Mononuclear cell (primary cell): ENCODE data around the gene TLK1. TPM values are rescaled to one million over a fixed set of nuclear protein-coding genes. Genes with fewer than 3 reads are reported as not detected.

Experiments used
- H3K27me3 ChIP-seq: 2 replicates; pipeline ENCODE4 v1.6.0; 2011; ENCODE audit warnings: low read length, control low read depth; ENCODE audit not compliant: insufficient read depth
- H3K4me1 ChIP-seq: 2 replicates; pipeline ENCODE4 v1.5.1; 2011; ENCODE audit warnings: mild to moderate bottlenecking, low read length, control low read depth; ENCODE audit not compliant: insufficient read depth
- H3K4me3 ChIP-seq: 2 replicates; pipeline ENCODE4 v1.5.1; 2011; ENCODE audit warnings: mild to moderate bottlenecking, low read length, moderate library complexity
- H3K9me3 ChIP-seq: 2 replicates; pipeline ENCODE4 v1.5.1; 2011; ENCODE audit warnings: low read depth, mild to moderate bottlenecking, control low read depth, low read length
- total RNA-seq: library from RNA; depleted of rRNA; stranded (reverse); fragments of >200 nt; gene quantifications from one replicate; pipeline ENCODE4 v1.2.3, GENCODE V29; 2012

Gene TLK1
- total RNA-seq, 1 donor = 57.4 TPM

DNA sequence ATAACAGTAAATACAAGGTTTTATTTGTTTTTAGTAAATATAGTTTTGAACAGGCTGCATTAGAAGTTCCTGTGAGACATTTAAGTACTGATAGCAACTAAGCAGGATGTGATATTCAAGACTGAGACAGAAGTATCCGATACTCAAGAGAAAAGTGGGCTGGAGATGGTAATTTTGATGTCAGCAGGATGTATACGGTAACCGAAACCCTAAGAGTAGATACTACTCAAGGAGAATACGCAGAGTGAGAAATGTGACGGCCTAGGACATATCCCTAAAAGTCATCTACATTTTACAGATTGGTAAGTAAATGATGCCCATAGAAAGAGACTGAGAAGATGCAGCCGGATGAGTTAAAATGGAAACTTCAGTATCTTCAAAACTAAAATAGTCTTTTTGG lies 116.3 kb downstream of the TLK1 start:
- no peaks in the 10 kb centered on the region for H3K27me3 ChIP-seq
- H3K4me1 ChIP-seq = peaks cover 5% of the 10 kb centered on the region
- H3K4me3 ChIP-seq = no peak overlapping the region
- no peaks in the 10 kb centered on the region for H3K9me3 ChIP-seq

- H3K4me3 ChIP-seq = no peak overlapping the region
- no peaks in the 10 kb centered on the region for H3K9me3 ChIP-seq
- peaks cover 5% of the 10 kb centered on the region for H3K4me1 ChIP-seq
- no peaks in the 10 kb centered on the region for H3K27me3 ChIP-seq
These were observed 118.3 kb downstream of the TLK1 start for GRCh38 chr2:171042253-171042969.

DNA sequence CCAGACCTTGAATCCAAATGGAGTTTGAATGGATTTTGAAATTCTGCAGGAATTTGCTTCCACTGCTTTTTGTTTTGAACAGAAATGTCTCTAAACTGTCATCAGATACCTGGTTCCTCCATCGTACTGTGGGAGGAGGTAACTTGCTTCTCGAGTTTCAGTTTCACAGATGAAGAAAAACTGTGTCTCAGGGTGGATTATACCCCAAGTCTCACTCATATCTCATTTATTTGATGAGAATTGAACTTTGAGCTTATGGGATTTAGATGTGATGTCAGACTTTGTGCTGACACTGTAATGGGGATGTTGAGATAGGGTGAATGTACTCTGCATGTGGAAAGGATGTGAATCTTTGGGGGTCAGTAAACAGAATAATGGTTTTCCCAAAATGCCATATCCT lies 124.2 kb downstream of the TLK1 start:
- H3K9me3 ChIP-seq = no peaks in the 10 kb centered on the region
- H3K4me1 ChIP-seq = no peaks in the 10 kb centered on the region
- no peak overlapping the region for H3K4me3 ChIP-seq
- H3K27me3 ChIP-seq = no peaks in the 10 kb centered on the region

DNA sequence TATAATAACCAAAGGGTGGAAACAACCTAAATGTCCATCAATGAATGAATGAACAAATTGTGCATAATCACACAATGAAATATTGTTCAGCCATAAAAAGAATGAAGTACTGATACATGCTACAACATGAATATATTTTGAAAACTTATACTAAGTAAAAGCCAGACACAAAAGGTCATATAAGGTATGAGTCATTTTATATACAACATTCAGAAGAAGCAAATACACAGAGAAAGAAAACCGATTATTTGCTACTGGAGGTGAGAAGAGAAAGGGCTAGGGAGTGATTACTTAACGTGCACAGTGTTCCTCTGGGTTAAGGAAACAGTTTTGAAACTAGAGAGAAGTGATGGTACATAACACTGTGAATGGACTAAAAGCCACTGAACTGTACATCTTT lies 126.4 kb downstream of the TLK1 start:
- no peak overlapping the region for H3K4me3 ChIP-seq

GRCh38 chr2:171025214-171025613 lies 135.5 kb downstream of the TLK1 start:
- Histone ChIP-seq H3K4me1 (no peaks in the 10 kb centered on the region), H3K4me3 (no peak overlapping the region), H3K27me3 (no peaks in the 10 kb centered on the region), H3K9me3 (no peaks in the 10 kb centered on the region)

More for the DNA sequence above, 126.4 kb downstream of the TLK1 start:
- H3K4me1 ChIP-seq = no peaks in the 10 kb centered on the region
- no peaks in the 10 kb centered on the region for H3K9me3 ChIP-seq
- no peaks in the 10 kb centered on the region for H3K27me3 ChIP-seq

- Histone ChIP-seq H3K4me3 (no peak overlapping the region), H3K9me3 (no peaks in the 10 kb centered on the region), H3K27me3 (no peaks in the 10 kb centered on the region), H3K4me1 (no peaks in the 10 kb centered on the region)
These were observed 142.2 kb downstream of the TLK1 start for GRCh38 chr2:171018522-171018921.

GRCh38 chr2:171016125-171016524 lies 144.6 kb downstream of the TLK1 start:
- no peaks in the 10 kb centered on the region for H3K4me1 ChIP-seq
- H3K9me3 ChIP-seq = no peaks in the 10 kb centered on the region
- H3K4me3 ChIP-seq = no peak overlapping the region
- no peaks in the 10 kb centered on the region for H3K27me3 ChIP-seq

GRCh38 chr2:171013851-171014250 lies 146.8 kb downstream of the TLK1 start:
- H3K27me3 ChIP-seq = no peaks in the 10 kb centered on the region
- no peaks in the 10 kb centered on the region for H3K9me3 ChIP-seq
- H3K4me1 ChIP-seq = no peaks in the 10 kb centered on the region
- no peak overlapping the region for H3K4me3 ChIP-seq

GRCh38 chr2:171009386-171009785 lies 151.3 kb downstream of the TLK1 start:
- Histone ChIP-seq H3K27me3 (no peaks in the 10 kb centered on the region), H3K4me1 (no peaks in the 10 kb centered on the region), H3K9me3 (no peaks in the 10 kb centered on the region), H3K4me3 (no peak overlapping the region)

DNA sequence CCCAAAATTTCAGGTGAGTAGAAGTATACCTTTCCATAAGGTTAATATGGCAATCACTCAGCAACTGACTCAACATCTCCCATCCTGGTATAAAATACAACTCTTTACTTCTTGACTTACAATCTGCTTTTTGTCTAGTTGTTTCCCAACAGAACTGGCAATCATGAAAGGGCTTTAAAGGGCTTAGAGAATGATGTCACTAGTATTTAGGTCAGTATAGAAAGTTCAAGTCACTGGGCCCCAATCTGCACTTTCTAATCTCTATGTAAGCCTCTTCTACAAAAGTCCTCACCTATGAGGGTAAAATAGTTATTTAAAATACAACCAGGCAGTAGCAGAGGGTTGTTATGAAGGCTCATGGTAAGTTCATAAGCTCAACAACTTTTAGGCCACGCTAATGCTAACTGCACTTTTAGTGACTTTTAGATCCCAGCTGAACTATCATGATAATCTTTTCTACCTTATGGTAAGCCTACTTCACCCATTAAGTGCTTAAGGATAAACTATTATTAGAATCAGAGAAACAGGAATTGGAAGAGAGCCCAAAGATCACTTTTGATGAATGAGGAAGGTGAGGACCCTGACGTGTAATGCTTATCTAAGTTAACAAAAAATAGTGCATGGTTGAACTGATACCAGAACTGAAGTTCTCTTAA lies 152.0 kb downstream of the TLK1 start:
- Histone ChIP-seq H3K4me3 (no peak overlapping the region), H3K9me3 (no peaks in the 10 kb centered on the region), H3K27me3 (no peaks in the 10 kb centered on the region), H3K4me1 (no peaks in the 10 kb centered on the region)

GRCh38 chr2:171004833-171005232 lies 155.9 kb downstream of the TLK1 start:
- no peak overlapping the region for H3K4me3 ChIP-seq
- no peaks in the 10 kb centered on the region for H3K9me3 ChIP-seq
- no peaks in the 10 kb centered on the region for H3K27me3 ChIP-seq
- H3K4me1 ChIP-seq = no peaks in the 10 kb centered on the region

DNA sequence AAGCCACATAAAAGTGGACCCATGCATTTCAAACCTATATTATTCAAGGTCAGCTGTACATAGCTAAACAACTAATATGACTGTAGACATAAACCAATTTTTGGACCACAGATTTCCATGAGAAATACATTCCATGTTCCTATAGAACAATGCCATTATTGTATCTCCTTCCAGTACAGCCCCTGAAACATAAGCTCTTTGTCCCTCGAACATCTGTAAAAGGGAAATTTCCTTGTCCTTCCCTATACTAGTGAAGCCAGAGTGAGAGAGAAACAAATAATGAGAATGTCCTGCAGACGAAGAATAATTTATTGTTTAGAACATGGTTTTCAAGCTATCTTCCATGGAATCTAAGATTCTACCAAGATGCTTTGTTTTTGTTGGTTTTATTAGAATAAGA lies 156.3 kb downstream of the TLK1 start:
- no peaks in the 10 kb centered on the region for H3K9me3 ChIP-seq
- no peaks in the 10 kb centered on the region for H3K27me3 ChIP-seq

GRCh38 chr2:170999654-171000053 lies 161.0 kb downstream of the TLK1 start:
- Histone ChIP-seq H3K27me3 (no peaks in the 10 kb centered on the region), H3K4me1 (no peaks in the 10 kb centered on the region), H3K9me3 (no peaks in the 10 kb centered on the region), H3K4me3 (no peak overlapping the region)

More for the DNA sequence above, 156.3 kb downstream of the TLK1 start:
- Histone ChIP-seq H3K4me3 (no peak overlapping the region), H3K4me1 (no peaks in the 10 kb centered on the region)

DNA sequence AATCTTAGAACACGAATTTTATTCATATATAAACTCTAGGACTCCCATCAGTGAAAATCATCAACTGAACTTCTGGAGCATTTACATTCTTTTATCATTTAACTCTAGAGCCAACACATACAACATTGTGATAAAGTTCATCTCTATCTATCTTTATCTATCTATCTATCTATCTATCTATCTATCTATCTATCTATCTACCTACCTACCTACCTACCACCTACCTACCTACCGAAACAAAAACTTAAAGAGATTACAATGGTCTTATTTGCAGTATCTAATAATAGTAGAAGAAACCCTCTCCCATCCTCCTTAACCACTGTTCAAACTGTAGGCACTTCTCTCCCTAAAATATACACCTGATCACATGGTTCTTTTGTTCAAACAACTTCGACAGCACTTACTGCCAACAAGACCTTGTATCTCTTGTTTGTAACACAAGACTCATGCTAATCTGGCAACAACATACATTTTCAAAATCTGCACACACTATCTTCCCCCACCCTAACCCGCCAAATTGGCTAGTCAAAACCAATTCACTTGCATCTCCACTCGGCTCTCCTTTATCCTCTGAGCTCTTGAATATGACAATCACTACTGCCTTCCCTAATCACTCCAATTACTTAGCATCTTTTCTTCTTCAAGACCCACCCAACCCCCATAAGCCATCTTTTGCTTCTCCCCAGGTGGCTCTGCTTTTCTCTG lies 162.6 kb downstream of the TLK1 start:
- Histone ChIP-seq H3K27me3 (no peaks in the 10 kb centered on the region), H3K4me1 (no peaks in the 10 kb centered on the region), H3K4me3 (no peak overlapping the region), H3K9me3 (no peaks in the 10 kb centered on the region)

DNA sequence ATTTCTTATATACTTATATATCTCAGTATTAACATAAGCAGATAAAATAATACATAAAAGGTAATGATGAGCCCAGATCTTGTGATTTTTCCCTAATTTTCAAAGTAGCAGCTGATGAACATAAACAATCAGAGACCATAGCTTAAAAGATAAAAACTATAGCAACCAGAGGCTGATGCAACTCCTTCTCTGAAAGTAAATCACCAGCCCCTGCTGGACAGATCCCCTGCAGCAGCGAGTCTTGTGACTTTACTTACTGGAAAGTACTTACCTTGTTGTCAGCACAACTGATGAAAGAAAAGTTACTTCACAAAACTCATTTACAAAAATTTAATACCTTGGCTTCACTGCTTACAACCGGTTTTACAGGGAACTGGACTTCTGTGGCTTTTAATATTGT lies 164.4 kb downstream of the TLK1 start:
- Histone ChIP-seq H3K4me3 (no peak overlapping the region), H3K27me3 (no peaks in the 10 kb centered on the region), H3K9me3 (no peaks in the 10 kb centered on the region), H3K4me1 (no peaks in the 10 kb centered on the region)
